ENCODE data around the gene ATRAID.

DNA sequence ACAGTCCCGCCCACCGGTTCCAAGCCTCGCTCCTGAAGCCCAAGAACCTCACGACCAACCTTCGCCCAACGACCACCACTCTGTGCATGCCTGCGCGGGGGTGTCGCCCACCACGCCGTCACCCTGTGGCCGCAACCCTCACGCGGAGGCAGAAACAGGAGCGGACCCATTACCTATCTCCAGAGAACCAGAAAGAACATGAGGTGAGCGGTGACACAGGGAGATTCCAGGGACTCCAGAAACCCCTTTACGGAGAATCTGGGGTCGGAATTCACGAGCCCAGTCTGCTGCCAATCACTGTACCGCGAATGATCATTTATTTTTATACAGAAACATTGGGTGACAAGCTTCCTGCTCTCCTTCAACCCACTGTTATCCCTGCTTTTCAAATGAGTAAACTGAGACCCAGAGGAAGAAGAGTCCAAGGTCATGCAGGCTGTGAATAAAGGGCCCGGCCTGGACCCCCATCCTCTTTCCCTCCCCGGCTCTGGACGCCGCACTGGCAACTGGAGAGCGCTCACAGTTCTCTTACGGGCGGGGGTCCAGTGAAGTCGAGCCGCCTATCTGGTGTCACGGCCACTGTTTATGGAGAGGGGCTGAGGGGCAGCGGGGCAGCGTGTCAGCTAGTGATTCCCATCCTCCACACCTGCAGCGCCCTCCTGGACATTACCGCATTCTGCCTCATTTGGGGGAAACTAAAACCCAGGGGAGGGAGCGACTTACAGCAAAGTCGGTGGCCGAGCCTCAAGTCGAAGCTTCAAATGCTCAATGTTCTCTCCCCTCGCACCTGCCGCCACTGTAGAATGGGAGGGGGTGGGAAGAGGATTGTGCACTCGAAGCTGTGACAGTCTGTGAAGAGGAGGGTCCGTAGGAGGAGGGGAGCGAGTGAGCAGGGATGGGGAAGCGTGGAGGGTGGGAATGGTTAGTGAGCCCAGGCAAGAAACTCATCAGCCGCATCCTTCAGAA, 51.7 kb downstream of the ATRAID start:
- TF ChIP-seq, protein P1, sequence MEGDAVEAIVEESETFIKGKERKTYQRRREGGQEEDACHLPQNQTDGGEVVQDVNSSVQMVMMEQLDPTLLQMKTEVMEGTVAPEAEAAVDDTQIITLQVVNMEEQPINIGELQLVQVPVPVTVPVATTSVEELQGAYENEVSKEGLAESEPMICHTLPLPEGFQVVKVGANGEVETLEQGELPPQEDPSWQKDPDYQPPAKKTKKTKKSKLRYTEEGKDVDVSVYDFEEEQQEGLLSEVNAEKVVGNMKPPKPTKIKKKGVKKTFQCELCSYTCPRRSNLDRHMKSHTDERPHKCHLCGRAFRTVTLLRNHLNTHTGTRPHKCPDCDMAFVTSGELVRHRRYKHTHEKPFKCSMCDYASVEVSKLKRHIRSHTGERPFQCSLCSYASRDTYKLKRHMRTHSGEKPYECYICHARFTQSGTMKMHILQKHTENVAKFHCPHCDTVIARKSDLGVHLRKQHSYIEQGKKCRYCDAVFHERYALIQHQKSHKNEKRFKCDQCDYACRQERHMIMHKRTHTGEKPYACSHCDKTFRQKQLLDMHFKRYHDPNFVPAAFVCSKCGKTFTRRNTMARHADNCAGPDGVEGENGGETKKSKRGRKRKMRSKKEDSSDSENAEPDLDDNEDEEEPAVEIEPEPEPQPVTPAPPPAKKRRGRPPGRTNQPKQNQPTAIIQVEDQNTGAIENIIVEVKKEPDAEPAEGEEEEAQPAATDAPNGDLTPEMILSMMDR (IDR thresholded peaks at IDR 0.05; ENCODE audit: low read length), result no peak
- no peak for TF ChIP-seq EZH2 (optimal IDR thresholded peaks at IDR 0.05; ENCODE audit: low read depth, low read length)
